DMS 273 treated with DMSO at 0.1 percent for 48 hours (cell line): Measurements from ENCODE around the gene DGKQ.

Experiments used
- DNase-seq: peaks from one replicate; lab custom pipeline; 2025; lab: John Stamatoyannopoulos, UW

The DGKQ gene

DNA sequence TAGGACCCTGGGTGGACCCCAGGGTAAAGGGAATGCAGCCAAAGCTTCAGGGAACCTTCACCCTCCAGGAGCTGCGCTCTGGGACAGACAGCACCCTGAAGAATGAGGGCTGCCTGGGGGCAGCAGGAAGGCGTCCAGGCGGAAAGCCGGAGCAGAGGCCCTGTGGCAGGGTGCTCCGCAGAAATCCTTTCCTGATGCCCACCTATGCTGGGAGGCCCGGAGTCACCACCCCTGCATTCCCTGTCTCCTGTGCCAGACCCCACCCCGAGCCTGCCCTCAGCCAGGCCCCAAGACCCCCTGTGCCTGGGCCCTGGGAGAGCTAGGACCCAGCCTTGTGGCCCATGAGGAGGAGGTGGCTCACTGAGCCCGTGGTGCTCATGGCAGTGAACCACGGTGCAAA is 1.3 kb upstream of the DGKQ start:
- no peak for DNase-seq

GRCh38 chr4:972651-973424 is 531 bp downstream of the DGKQ start:
- no peak for DNase-seq

DNA sequence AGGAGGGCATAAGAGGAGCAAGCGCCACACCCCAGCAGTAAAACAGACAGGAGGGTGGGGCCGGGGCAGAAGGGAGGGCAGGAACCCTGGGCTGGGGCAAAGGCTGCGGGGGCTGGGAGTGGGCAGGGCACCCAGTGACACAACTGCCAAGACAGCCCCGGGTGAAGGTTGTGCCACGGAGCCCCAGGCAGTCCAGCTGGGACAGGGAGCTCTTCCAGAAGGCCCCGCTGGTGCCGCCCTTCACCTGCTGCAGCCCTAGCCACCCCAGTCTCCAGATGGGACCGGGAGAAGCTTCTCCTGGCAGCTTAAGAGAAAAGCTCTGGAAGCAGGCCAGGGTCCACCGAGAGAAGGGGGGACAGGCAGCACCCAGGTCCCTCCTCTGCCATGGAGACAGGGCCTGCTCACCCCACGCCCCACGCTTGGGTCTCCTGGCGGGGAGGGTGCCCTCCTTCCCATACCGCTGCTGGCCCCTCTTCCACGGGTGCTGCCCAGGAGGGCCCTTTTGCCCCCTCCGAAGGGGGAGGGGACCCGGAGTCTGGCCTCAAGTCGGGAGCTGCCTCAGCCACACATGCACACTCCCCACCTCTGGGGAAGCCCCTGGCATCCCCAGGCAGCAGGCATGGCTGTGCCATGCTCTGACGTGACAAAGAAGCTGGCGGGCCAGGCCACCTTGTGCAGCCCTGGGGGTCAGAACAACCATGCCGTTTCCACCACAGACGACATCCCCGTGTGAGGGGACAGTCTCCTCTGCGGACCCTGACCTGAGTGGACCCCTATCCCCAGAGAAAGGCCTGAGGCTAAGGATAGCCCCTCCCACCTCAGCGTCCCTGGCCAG is 1.5 kb downstream of the DGKQ start:
- no peak for DNase-seq

GRCh38 chr4:970854-971520 is 2.4 kb downstream of the DGKQ start:
- no peak for DNase-seq

GRCh38 chr4:970046-970745 is 3.2 kb downstream of the DGKQ start:
- DNase-seq, result no peak

DNA sequence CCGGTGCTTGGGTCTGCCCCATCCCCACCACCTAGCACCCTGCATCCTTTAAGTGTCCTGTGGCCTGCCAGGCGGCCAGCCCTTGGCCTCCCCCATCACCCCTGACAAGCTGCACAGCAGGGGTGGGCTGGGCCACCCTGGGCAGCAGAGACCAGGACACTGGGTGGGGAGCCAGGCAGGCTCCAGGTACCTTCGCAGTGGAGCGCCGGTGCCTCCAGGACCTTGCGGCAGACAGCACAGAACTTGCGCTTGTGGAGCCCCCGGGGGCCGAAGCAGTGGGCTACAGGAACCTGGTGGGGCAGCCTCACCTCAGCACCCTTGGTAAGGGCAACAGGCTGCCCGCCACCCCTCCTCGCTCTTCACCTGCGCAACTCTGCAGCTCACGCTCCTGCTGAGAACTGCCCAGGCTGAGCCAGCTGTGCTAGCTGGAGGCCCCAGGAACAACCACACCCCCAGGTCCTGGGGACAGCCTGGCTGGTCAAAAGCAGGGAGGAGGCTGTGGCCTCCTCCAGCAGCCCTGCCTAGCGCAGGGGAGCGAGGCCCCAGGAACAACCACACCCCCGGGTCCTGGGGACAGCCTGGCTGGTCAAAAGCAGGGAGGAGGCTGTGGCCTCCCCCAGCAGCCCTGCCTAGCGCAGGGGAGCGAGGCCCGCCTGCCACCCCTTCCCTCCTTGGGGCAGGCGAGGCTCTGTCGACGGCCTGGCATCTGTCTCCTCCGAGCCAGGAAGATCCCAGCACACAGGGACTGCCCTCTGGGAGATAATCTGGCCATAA is 4.6 kb downstream of the DGKQ start:
- DNase-seq, result no peak

GRCh38 chr4:968221-968620 is 5.1 kb downstream of the DGKQ start:
- no peak for DNase-seq

DNA sequence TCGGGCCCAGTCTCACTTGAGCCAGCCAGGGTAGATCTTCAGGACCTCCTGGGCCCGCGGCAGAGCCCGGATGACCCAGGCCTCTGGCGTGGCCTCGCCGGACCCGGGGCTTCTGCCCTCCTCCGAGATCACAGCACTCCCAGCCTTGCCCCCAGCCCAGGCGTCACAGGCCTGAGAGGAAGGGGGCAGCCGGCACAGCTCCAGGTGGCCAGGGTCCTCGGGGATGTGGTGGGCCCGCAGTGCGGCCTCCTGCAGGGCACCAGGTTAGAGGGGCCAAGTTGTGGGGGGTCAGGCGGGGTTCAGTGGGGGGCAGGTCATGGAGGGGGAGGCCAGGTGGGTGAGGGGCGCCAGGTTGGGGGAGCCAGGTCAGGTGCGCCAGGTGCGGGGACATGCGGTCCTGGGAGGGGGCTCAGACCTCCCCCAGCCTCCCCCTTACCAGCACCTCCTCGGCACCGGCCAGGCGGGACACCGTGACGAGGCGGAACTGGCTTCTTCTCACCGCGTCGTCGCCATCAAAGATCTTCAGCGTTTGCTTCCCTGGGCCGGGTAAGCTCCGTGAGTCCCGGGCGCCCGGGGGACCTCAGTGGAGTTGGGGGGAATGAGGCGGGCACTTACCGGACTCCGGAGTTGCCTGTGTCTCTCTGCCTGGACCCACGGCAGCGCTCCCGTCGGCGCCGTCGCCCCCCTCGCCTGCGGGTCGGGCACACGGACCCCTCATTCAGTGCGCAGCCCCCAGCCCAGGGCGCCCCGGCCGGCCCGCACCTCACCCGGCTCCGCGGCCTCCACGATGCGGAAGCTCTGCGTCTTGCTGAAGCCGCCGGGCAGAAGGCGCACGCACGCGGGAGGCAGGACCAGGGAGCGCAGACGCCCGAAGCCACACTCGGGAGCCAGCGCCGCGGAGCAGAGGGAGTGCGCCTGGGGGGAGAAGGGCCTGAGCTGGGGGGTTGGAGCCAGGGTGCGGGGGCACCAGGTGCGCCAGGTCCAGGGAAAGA is 6.0 kb downstream of the DGKQ start:
- DNase-seq, result no peak

DNA sequence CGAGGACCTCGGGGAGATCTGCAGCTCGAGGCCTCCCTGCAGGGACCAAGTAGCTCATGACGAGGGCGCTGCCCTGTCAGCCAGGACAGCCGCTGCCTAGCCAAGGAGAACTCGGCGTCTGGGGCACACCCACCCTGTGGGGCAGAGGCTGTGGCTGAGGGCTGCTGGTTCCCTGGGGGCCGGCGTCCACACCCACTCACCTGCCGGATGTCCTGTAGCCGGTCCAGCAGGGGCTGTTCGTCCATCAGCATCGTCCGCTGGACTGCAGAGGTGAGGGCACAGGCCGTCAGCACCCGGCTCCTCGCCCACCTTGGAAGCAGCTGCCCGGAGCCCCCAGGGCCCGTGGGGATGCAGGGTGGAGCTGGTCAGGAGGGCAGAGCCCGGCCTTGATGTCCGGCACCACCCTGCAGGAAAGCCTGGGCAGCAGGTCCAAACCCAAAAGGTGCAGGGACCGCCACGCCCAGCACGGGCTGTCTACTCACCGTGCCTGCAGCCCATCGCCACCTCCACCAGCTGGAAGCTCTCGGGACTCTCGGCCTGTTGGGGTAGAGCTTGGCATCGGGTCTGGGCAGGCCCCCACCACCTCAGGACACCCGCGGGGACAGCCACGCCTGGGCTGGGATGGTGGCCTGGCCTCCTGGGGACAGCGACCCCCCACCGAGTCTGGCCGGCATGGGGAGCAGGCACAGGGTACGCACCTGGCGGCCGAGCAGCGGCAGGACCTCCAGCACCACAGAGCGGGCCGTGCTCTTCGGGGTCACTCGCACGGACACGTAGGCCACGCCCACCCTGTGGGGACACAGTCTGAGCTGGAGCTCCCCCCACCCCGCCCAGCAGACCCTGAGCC is 6.9 kb downstream of the DGKQ start:
- no peak for DNase-seq

GRCh38 chr4:965766-966134 is 7.6 kb downstream of the DGKQ start:
- no peak for DNase-seq

- no peak for DNase-seq
These were observed 8.2 kb downstream of the DGKQ start for GRCh38 chr4:965048-965765.

DNA sequence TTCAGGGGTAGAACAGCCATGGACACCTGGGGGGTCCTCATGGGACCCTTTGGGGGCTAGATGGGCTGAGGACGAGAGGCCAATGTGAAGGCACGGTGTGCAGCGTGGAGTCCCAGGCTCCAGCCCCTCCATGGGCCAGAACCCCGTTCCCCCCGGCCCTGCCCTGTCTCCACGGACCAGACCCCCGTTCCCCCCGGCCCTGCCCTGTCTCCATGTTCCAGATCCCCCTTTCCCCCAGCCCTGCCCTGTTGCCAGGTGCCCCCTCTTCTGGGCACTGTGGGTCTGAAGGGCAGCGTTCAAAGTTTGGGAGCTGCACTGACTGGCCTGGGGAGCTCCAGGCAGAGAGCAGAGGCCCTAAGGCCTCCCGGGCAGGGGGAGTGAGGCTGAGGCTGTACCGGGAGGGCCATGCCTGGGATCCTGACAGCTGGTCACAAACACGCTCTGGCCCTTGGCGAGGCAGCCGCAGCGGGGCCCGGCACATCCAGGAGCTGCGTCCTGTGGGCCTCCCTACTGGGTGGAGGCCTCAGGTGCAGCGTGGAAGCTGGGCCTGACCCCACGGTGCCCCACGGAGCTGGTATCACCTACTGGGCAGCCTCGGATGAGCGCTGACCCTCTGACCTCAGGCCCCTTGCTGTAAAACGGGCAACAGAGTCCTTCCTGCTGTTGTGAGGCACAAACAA is 8.9 kb downstream of the DGKQ start:
- no peak for DNase-seq

GRCh38 chr4:963276-964225 is 9.8 kb downstream of the DGKQ start:
- DNase-seq, result no peak

DNA sequence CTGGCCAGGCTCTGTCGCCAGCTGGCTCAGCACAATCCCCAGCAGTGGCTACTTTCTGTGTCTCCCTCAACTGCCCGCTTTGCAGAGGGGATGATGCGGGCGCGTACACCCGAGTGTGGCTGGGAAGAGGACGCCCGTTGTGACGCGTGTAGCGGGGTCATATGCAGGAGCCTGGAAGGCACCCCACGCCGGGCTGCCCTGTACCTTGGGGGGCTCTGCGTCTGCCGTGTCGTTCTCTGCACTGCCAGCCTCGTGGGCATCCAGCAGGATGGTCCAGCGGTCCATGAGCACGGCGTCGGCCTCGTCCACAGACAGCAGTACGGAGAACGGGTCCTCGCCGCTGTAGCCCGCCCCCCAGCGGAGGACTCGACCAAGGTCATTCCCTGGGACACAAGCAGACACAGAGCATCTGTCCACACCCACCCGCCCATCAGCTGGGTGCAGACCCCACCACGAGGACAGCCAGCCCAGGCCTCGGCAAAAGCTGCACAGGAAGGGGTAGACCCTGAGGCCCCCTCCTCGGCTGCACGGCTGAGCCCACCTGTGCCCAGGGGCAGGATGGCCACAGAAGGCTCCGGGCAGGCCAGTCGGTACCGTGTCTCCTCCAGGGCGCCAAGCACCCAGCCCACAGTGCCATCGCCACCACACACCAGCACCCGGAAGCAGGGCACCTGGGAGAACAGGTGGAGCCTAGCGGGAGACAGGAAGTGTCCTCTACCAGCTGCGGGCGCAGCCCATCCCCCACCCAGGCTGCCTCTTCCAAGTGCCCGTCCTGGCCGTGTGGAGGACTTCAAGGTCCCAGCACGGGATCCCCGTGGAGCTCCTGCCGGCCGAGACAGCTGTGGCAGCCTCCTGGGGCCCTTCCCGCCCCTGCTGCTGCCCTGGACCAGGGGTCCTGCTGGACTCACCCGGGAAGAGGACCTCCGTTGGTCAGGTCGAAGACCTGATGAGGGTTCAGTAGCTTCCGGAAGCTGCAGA is 10.8 kb downstream of the DGKQ start:
- no peak for DNase-seq

GRCh38 chr4:961351-962230 is 11.8 kb downstream of the DGKQ start:
- no peak for DNase-seq
